Pancreas (tissue), 10 donors: ENCODE data around the gene STAB2. TPM values are rescaled to one million over a fixed set of nuclear protein-coding genes. Genes with fewer than 3 reads are reported as not detected.

Source experiments
- ATAC-seq, 4 donors: fragments of 200-7000 bp; cut with Tn5 transposase; one replicate each; pipeline versions ENCODE4 v1.8.0 to v1.9.1; 2020; ENCODE audit warnings: mild to moderate bottlenecking in 4 of 4, moderate library complexity in 4 of 4
- DNase-seq, 6 donors: peaks; one replicate each; pipeline ENCODE4 v3.0.0-alpha.2; 2020
- FAIRE-seq: peaks from 2 replicates; lab custom pipeline; 2012; peaks lifted over from hg19 to GRCh38; lab: Jason Lieb, UNC
- H3K27ac ChIP-seq, 4 donors: fragments of 200-600 bp; sonication (generic); 1 replicate in 3 of 4; 2 replicates in 1 of 4; pipeline versions ENCODE4 v1.5.0 to v1.8.0; 2020
- H3K27me3 ChIP-seq, 4 donors: fragments of 200-600 bp; one replicate each; pipeline ENCODE4 v1.8.0; 2021
- H3K36me3 ChIP-seq, 3 donors: fragments of 200-600 bp; sonication (generic) in 1 of 3; one replicate each; pipeline versions ENCODE4 v1.5.0 to v1.8.0; 2020 to 2021
- H3K4me1 ChIP-seq, 3 donors: fragments of 200-600 bp; one replicate each; pipeline ENCODE4 v1.8.0; 2021
- H3K4me3 ChIP-seq, 4 donors: fragments of 200-600 bp; sonication (generic) in 2 of 4; one replicate each; pipeline versions ENCODE4 v1.5.0 to v1.8.0; 2020 to 2021
- H3K9me3 ChIP-seq, 4 donors: fragments of 200-600 bp; one replicate each; pipeline ENCODE4 v1.8.0; 2021
- WGBS, 2 donors: extraction: QIAGEN DNeasy Blood & Tissue Kit; methylation state at CpG; one replicate each; pipeline ENCODE4 v1.1.7; 2013; 5-methylcytosine and 5-hydroxymethylcytosine counted together
- intact Hi-C, 3 donors: fragments of 100-400 bp; cut with DNase I; formaldehyde crosslinking; loops; one replicate each; pipeline versions ENCODE4 v1.11.1 to v1.14.2; 2022
- polyA plus RNA-seq, 2 donors: library from polyadenylated mRNA; stranded (reverse); fragments of 200-250 nt; gene quantifications; one replicate each; pipeline ENCODE4 v1.2.3, GENCODE V29; 2013
- total RNA-seq, 6 donors: library from RNA; stranded (reverse); fragmentation: NEBNext Ultra II Directional in 4 of 6; extraction: Animal tissue kit (Norgen Biotek cat#: 25700) in 4 of 6; gene quantifications; one replicate each; pipeline versions ENCODE4 v1.2.1 to v1.2.4, GENCODE V29; 2021 to 2023
- TF ChIP-seq, protein P1 (sequence below), 4 donors: fragments of 200-600 bp; sonication (generic) in 3 of 4; IDR thresholded peaks; one replicate each; pipeline versions ENCODE4 v1.5.0 to v1.8.0; 2021; ENCODE audit warnings: antibody characterized with exemption in 4 of 4
- donor health status: healthy with polysubstance abuse.
- donor health status: DM: no; HTN: no; CAD: no; lungs with moderate emphysema.
- donor health status: DM: no; HTN: no; CAD: no.
- donor health status: control.
- donor health status: control.
- donor health status: Bipolar disorder and iron deficiency.
- donor health status: DM: yes; HTN: yes; CAD: no.
- donor health status: DM: no; HTN: no; CAD: no.
- donor health status: DM: no; HTN: no; CAD: no.
- donor health status: DM: yes; HTN: yes; CAD: no.

Gene STAB2
- total and polyA plus RNA-seq, 8 donors, result under 0.01 to 0.16 (median 0.08) TPM; not detected in 1

GRCh38 chr12:103657331-103657730 is 70.3 kb downstream of the STAB2 start:
- Histone ChIP-seq H3K4me3 (no peak overlapping the region), H3K4me1 (no peaks in the 10 kb centered on the region), H3K27ac (no peak overlapping the region), H3K27me3 (no peaks in the 10 kb centered on the region), H3K9me3 (no peaks in the 10 kb centered on the region), H3K36me3 (no peaks in the 10 kb centered on the region)
- ATAC-seq (no peak), DNase-seq (no peak), FAIRE-seq (no peak)
- TF ChIP-seq, protein P1, sequence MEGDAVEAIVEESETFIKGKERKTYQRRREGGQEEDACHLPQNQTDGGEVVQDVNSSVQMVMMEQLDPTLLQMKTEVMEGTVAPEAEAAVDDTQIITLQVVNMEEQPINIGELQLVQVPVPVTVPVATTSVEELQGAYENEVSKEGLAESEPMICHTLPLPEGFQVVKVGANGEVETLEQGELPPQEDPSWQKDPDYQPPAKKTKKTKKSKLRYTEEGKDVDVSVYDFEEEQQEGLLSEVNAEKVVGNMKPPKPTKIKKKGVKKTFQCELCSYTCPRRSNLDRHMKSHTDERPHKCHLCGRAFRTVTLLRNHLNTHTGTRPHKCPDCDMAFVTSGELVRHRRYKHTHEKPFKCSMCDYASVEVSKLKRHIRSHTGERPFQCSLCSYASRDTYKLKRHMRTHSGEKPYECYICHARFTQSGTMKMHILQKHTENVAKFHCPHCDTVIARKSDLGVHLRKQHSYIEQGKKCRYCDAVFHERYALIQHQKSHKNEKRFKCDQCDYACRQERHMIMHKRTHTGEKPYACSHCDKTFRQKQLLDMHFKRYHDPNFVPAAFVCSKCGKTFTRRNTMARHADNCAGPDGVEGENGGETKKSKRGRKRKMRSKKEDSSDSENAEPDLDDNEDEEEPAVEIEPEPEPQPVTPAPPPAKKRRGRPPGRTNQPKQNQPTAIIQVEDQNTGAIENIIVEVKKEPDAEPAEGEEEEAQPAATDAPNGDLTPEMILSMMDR (IDR thresholded peaks at IDR 0.05), result no peak
- 32 to 44% methylated on average over 2 of the region's 2 CpGs for WGBS, 2 donors
- intact Hi-C loops, result no loop called here

GRCh38 chr12:103664626-103665025 is 77.6 kb downstream of the STAB2 start:
- Histone ChIP-seq H3K36me3 (no peaks in the 10 kb centered on the region), H3K27me3 (no peaks in the 10 kb centered on the region), H3K9me3 (no peaks in the 10 kb centered on the region), H3K4me3 (no peak overlapping the region), H3K27ac (no peak overlapping the region), H3K4me1 (no peaks in the 10 kb centered on the region)
- DNase-seq, result no peak
- 65 to 78% methylated on average over 2 of the region's 2 CpGs for WGBS, 2 donors
- no peak for FAIRE-seq
- intact Hi-C loops, result no loop called here
- no peak for ATAC-seq
- TF ChIP-seq, protein P1 (IDR thresholded peaks at IDR 0.05), result no peak

GRCh38 chr12:103665971-103666370 is 78.9 kb downstream of the STAB2 start:
- no peak for DNase-seq
- no peaks in the 10 kb centered on the region for H3K27me3 ChIP-seq
- no peak overlapping the region for H3K27ac ChIP-seq
- no peak for ATAC-seq
- no peaks in the 10 kb centered on the region for H3K4me1 ChIP-seq
- H3K4me3 ChIP-seq, result no peak overlapping the region
- intact Hi-C loops, result no loop called here
- no peaks in the 10 kb centered on the region for H3K9me3 ChIP-seq
- FAIRE-seq, result no peak
- H3K36me3 ChIP-seq, result no peaks in the 10 kb centered on the region
- 33 to 34% methylated on average over 5 of the region's 5 CpGs for WGBS, 2 donors
- TF ChIP-seq, protein P1 (IDR thresholded peaks at IDR 0.05), result no peak

DNA sequence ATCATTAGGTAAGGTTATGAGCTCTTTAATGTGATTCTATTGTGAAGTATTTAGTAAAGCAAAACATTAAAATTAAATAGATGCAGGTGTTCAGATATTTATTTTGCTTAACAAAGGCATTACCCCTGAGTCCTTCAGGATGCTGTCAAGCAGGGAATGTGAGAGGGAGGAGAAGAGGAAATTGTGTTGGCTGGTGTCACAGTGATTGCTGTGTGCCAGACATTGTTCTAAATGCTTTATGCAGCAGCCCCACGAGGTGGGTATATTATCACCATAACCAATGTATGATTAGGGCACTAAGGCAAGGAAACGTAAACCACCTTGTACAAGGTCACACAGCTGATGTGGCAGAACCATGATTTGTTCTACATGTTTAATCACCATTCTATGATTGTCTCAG is 80.1 kb downstream of the STAB2 start:
- Histone ChIP-seq H3K36me3 (no peaks in the 10 kb centered on the region), H3K4me3 (no peak overlapping the region), H3K9me3 (no peaks in the 10 kb centered on the region), H3K27me3 (no peaks in the 10 kb centered on the region), H3K4me1 (peaks cover 0 to 2% (median 0%) of the 10 kb centered on the region in 3 donors), H3K27ac (no peak overlapping the region)
- WGBS, 2 donors, result 20 to 25% methylated on average over 2 of the region's 2 CpGs
- FAIRE-seq (no peak), DNase-seq (no peak), ATAC-seq (no peak)
- intact Hi-C loops, result no loop called here
- TF ChIP-seq, protein P1 (IDR thresholded peaks at IDR 0.05), result no peak

DNA sequence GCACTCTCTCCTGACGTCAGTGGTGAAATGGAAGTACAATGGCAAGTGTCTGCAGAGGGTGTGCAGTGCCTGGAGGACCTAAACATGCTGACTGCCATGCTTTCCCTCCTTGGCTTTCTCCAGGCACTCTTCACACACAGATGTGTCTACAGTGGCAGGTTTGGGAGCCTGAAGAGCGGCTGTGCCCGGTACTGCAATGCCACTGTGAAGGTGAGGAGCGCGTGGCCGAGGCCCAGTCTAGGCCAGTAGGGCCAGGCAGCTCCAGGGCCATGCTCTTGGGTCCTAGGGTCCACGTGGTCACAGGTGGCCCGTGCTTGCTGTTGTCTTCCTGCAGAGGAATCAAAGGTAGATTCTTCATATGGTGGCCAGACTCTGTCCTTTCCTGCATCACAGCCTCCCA is 81.4 kb downstream of the STAB2 start:
- ATAC-seq, result no peak
- intact Hi-C loops, result no loop called here
- peak in 1 of 6 donors; percentile 37 for DNase-seq
- Histone ChIP-seq H3K27ac (no peak overlapping the region), H3K4me1 (peaks cover 0 to 10% (median 5%) of the 10 kb centered on the region in 3 donors), H3K9me3 (no peaks in the 10 kb centered on the region), H3K27me3 (no peaks in the 10 kb centered on the region), H3K4me3 (no peak overlapping the region), H3K36me3 (no peaks in the 10 kb centered on the region)
- WGBS, 2 donors, result 91 to 96% methylated on average over 8 of the region's 8 CpGs
- no peak for FAIRE-seq
- TF ChIP-seq, protein P1 (IDR thresholded peaks at IDR 0.05), result no peak
